Stimulated activated CD4-positive, alpha-beta T cell treated with anti-CD3 and anti-CD28 coated beads, Interleukin-1b, Interleukin-23, amount 100 ng/mL, for 24 hours (primary cell): Measurements from ENCODE around the gene SIVA1.

Source experiments
- DNase-seq, 4 experiments: peaks; one replicate each; pipeline ENCODE4 v3.0.0-alpha.2; 2020; ENCODE audit warnings: low read depth in 4 of 4, low spot score in 1 of 4

The SIVA1 gene

DNA sequence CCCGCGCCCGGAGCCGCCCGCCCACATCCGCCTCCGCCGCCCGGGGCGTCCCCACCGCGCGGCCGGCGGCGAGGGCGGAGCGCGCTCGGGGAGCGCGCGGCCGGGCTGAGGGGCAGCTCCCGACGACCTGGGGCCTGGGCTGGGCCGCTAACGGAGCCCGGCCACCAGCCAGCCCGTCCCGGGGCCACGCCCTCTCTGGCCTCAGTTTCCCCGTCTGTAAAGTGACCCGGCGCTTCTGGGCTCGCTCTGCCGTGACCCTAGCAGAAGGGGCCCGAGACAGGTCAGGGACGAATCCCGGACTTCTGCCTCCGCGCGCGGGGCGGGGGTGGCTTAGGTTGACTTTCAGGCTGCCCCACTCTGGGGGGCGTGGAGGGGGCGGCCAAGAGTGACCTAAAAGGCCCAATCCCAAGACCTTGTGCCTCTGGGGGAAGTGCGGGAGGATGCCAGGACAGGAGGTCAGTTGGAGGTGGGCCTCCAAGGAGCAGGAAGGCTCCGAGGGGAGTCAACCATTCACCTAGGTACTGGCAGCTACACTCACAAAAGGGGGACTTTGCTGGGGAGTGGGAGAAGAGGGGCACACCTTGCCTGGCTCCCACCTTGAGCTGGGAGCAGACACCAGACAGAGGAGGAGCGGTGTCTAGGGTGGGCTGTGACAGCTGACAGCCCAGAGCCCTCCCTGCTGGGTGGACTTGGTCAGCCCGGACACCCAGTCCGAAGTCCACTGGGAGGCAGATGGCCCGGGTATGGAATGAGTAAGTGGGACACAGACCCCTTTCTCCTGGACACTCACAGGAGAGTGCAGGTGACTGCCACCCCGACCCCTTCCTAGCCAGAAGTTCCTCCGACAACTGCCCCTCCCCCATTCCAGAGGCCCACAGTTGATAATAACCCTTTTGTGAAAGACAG lies 43.1 kb downstream of the SIVA1 start:
- DNase-seq, result peak in 3 of 4 experiments; percentile 34 to 58 (median 44)

DNA sequence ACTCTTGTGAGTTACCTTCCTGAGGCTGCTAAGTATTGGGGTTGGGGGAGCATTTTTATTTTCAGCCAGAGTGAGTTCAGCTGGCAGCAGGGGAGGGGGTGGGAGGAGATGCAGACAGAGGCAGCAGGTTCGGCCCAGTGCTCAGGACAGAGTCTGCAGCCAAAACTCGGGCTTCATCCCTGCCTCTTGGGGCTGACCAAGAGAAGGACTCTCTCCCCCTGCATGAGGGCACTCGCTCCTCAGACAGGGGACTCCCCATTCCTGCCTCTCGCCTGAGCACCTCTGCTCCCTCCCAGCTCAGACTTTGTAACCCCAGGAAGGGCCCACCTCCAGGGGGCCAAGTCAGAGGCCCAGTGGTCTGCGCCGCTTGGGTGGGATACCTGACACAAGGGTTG lies 43.7 kb downstream of the SIVA1 start:
- no peak for DNase-seq

DNA sequence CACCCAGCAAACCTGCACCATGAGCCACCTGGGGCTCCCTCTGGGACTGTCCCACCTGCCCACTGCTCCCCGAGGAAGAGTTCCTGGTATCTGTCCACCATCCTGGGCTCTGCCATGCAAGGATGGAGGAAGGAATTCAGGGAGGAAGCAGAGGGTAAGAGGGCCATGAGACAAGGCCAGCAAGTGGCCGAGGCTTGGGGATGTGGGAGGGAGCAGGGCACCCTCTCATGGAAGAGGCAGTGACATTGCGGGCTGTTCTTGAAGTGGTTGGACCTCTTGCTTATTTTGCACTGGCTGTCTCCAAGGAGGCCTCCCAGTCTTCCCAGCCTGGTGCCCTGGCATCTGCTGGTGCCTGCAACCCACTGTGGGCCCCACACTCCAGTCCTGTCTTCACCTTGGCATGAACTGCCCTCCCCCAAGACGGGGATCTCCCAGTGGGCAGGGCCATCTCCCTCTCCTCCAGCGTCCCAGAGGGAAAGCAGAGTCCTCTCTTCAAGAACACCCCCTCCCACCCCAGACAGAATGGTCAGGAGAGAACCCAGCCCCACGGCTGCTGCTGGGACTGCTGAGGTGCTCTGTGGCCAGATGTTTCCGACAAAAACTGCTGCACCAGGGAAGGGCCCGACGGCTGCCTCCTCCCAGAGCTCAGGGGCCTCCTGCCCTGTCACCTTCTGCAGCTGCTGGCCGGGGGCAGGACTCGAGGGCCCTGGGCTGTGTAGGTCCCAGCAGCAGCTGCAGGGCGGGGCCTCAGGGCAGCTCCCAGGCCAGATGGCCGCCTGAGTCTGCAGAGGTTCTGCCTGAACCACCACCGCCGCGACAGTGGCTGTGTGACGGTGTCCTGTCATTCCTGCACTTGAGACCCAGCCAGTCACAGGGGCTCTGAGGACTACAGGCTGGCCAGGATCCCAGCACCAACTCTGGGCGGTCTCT lies 44.4 kb downstream of the SIVA1 start:
- no peak for DNase-seq

DNA sequence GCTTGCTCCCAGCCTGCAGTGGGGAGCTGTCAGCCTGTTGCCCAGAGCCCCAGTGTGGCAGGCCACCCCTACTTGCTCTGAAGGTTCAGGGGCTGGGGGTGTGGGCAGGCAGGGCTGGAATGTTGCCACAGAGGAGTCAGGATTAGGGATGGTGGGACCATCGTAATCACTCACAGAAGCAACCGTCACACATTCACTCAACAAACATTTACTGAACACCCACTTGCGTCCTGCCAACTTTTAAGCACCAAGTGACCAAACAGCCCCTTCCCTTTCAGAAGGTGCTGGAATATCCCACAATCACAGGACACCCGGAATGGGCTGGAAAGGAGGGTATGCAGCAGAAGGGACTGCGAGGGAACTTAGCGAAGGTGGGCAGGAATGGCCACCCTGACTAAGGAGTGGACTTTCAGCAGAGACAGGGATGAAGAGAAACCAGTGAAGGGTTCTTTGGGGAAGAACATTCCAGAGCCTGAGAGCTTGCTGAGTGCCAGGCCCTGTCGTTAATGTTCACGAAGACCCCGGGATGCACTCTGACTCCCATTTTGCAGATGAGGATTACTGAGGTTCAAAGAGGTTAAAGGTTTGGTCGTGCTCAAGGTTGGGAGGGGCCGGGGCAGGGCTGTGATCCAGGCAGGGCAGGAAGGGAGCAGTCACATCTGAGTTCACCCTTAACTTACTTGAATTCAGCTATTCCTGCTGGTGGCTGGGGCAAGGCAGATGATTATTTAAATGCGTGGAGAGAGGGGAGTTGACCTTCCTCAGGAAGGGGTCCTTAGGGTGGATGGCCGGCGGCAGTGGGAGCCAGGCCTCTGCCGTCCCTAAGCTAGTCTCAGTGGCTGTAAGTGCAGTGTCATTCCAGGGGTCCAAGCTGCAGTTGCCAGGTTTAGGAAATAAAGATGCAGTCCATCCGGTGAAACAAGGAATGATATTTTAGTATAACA lies 45.6 kb downstream of the SIVA1 start:
- DNase-seq, result no peak

DNA sequence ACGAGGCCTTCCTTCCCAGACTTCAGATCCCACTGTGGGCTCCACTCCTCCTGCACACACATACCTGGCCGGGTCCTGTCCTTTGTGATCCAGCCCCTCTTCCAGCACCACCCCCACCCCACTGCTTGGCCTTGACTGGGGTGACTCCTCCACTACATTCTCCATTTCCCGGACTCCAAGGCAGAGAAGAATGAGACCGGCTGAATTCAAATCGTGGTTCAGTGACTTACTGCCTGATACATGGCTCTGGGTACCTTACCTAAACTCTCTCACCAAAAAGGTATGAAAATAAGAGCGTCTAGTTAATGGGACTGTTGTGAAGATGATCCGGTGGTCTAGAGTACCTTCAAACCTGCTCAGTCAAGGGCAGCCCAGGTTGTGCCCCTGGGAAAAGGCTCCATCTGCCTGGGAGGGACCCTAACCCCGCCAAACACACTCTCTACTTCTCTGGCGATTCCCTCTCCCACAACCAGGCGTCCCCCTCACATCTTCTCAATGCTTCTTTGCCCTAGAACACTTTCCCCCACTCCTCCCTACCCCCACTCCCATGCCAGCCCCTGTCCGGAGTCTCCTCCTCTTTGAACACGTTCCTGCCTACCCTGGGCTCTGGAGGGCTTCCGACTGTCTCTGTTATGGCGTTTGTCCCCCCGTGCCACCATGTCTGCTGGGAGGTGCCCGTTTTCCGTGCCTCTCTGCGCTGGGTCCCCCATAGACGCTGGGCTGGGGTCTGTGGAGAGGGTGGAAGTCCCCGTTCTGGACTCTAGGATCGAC lies 46.5 kb downstream of the SIVA1 start:
- DNase-seq, result no peak

DNA sequence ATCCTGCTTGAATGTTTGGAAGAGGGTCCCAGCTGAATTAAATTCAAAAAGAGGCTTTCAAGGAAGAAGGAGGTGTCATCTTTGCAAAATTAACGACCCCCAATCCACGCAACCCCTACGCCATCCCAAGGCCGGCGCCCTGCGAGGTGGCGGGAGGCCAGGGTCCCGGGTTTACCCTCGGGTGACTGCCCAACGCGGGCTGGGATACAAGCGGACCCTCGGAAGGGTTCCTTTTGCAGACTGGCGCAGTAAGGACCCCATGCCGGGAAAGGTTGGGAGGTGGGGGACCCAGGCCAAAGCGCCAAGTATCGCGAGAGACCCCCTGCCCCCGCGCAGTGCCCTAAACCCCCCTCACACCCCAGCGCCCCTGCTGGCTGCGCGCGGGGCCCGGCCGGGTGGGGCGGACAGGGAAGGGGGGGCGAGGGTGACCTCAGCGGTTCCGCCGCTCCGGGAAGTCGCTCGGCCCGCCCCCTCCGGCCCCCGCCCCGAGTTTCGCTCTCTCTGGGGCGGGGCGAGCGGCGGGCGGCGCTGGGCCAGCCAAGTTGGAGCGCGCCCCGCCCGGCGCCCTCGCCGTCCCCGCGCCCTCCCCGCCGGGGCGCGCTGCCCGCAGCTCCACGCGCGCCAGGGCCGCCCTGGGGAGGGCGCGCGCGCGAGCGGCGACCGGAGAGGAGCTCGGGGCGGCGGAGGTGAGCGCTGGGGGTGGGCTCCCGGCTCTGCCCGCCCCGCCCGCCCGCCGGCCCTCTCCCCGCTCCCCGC lies 47.2 kb downstream of the SIVA1 start:
- DNase-seq, result peak; percentile 37 to 79 (median 58)

DNA sequence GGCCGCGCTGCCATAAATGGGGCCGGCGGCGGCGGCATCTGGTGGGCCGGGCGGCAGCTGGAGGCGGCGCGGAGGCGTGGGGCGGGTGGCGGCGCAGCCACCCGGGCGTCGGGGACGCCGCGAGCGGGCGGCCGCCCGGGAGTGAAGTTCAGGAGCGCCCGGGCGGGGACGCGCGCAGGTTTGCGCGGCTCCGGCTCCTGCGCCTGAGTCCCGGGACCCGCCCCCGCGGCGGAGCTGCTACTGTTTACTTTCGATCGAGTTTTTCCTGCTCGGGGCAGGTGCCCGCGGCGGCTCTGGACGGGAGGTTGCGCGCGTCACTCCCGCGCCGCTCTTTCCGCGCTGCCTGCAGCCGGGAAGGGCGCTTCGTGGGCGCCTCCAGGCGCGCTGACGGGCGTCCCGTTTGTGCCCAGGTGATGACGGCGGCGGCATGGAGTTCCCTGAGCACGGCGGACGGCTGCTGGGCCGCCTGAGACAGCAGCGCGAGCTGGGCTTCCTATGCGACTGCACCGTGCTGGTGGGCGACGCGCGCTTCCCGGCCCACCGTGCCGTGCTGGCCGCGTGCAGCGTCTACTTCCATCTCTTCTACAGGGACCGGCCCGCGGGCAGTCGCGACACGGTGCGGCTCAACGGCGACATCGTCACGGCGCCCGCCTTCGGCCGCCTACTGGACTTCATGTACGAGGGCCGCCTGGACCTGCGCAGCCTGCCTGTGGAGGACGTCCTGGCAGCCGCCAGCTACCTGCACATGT lies 48.0 kb downstream of the SIVA1 start, which contains the start of gene ZBTB42:
ZBTB42 (plus strand) TSS at position 331 of the 749 bp plus-strand sequence; CDS start at position 428, 97 bp downstream.
- peak in 2 of 4 experiments; percentile 41 to 65 for DNase-seq

DNA sequence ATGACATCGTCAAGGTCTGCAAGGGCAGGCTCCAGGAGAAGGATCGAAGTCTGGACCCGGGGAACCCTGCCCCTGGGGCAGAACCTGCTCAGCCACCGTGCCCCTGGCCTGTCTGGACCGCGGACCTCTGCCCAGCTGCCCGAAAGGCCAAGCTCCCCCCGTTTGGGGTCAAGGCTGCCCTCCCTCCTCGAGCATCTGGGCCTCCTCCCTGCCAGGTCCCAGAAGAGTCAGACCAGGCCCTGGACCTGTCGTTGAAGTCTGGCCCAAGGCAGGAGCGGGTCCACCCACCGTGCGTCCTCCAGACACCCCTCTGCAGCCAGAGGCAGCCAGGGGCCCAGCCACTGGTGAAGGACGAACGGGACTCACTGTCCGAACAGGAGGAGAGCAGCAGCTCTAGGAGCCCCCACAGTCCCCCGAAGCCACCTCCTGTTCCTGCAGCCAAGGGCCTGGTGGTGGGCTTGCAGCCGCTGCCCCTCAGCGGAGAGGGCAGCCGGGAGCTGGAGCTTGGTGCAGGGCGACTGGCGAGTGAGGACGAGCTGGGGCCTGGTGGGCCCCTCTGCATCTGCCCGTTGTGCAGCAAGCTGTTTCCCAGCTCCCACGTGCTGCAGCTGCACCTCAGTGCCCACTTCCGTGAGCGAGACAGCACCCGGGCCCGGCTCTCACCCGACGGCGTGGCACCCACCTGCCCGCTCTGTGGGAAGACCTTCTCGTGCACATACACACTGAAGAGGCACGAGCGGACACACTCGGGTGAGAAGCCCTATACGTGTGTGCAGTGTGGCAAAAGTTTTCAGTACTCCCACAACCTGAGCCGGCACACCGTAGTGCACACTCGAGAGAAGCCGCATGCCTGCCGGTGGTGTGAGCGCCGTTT lies 48.8 kb downstream of the SIVA1 start:
- no peak for DNase-seq

DNA sequence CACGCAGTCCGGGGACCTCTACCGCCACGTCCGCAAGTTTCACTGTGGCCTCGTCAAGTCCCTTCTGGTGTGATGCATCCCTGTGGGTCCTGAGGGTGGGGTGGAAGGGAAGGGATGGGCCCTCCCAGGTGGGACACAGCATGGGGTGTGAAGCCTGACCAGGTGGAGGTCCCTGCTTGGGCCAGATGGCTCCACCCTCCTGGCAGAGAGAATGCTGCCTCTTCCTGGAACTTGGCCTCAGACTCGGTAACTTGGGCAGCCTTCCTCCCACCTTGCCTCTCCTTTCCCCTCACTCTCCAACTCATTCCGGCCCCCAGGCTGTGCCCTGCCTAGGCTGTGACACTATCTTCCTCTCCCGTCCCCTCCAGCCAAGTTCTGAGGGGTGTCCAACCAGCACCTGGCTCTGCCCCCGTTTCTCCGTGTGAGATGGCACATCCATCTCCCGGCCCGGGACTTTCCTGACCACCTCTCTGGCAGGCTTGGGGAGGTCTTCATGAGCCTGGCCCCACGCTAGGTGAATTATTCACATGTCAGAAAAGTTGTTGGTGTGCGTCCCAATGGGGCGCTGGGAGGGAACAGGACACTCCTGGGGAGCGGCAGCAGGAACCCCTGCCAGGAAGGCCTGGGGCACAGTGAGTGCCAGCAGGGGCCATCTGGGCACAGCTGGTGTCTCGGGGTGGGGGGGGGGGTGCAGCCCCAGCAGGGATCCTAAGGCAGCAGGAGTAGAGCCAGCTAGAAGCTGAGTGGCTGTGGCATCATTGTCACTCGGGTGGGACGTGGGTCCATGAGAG lies 49.6 kb downstream of the SIVA1 start:
- DNase-seq, result no peak

DNA sequence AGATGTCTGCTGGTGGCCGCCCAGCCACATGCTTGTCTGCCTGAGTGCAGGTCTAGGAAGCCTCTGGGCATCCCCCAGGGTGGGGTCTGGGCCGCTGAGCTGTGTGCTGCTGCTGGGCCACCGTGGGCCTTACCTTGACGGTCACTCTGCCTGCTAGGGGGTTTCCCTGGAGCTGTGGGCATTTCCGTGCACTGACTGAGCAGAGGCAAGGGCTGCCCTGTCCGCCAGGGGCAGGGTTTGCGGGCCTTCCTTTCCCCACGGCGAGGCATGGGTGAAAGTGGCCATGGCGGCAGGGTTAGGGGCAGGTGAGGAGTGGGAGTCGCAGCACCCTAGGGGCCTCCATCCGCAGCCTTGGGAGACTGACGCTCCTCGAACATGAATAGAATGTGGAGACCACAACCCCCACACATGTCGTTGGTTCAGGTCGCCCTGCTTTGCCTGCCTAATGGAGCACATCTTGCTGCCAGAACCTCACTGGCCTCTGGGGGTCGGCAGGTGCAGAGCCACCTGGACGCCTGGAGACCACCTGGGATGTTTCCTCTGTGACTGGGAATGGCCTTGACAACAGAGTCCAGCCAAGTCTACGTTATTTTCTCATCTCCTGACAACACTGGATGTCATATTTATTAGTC lies 50.4 kb downstream of the SIVA1 start:
- DNase-seq, result no peak

DNA sequence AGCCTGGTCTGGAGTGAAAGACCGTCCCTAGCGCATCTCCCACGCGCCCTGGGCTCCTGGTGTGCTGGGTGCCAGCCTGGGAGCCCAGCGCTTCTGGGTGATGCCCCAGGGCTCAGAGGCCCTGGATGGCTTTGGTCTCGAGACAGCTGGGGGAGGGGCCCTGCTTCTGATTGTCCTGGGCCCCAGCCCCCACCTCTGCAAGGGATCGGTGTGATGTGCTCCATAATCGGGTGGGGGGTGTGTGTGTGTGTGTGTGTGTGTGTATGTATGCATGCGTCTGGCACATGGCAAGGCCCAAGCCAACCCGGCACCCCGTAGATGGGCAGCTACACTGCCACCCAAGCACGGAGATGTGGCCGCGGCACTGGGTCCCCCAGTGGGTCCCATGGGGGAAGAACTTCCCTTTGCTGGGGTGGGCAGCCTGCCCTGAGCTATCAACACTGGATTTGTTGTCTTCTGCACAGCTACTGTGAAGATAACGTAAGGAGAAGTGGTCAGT lies 51.0 kb downstream of the SIVA1 start:
- no peak for DNase-seq

DNA sequence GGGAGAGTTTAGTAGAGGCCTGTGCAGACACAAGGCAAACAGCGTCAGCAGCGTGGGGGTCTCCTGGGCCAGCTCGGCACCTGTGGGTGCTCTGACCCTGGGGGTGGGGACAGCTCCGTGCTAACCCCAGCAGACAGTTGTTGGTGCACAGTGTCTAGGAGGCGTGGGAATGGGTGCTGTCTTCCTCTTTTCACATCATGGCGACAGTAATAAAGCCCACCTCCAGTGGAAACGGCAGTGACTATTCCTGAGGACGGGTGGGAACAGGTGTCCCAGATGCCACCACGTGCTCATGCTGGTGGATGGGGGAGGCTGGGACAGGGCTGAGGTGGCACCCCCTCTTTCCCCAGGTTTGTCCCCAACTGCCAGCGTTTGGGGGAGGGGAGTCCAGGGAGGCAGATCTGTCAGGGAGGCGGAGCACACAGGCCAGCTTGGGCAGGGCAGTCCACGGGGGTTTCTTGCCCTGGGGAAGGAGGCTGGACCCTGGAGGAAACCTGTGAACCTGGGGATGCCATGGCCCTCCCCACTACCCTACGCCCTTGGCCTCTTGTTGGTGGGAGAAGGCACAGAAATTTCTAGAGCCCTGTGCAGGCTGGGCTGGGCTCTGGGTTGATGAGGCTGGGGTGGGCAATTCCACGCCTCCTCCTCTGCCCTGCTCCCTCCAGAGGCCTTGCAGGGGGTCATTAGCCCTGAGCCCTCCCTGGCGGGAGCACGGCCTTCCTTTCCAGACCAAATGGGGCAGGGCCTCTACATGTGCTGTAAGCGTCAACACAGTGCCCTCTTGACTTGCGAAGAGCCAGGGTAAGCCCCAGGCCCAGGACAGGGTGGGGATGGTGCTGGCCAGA lies 51.8 kb downstream of the SIVA1 start:
- no peak for DNase-seq

DNA sequence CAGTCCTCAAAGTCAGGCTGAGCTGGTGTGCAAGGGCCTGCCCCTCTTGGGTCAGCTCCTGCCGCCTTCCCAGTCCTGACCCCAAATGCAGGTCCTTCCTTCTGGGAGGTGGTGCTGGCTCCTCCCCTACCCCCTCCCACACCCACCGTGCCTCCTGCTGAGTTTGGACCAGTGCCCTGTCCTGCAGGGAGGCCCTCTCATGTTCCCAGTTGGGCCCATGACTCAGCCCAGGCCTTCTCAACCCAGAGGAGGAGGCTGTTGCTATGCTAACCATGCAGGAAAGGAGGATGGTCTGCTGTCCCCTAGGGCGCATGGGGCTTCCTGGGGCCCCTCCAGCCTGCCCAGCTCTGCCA lies 52.4 kb downstream of the SIVA1 start:
- DNase-seq, result no peak

DNA sequence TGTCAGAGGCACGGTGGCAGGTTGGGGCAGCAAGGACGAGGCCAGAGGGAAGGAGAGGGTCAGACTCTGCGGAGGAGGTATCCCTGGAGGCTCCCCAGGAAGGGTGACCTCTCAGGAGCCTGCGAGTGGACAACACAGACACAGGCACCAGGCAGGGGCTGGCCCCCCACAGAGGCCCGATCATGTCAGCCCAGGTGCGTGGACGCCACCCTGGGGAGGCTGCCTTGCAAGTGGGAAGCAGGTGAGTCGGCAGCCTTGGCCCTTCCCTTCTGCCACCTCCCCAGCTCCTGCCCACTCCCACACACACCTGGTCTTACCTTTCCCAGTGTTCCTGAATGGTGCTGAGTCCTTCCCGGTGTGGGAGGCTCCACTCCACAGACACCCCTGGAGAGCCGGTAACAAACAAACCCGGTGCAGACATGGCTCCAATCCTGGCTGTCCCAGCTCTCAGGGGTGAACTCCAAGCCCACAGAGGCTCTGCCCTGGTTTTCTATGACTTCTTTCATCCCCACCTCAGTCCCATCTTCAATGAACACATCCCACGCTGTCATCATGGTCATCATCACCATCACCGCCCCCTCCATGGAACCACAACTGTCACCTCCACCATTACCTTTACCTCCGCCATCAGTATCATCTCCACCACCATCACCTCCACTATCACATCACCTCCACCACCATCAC lies 53.1 kb downstream of the SIVA1 start:
- DNase-seq, result no peak
